HepG2 (cell line): Measurements from ENCODE around the gene DLX1. TPM values are rescaled to one million over a fixed set of nuclear protein-coding genes. Genes with fewer than 3 reads are reported as not detected.

Experiments used
- FOSL2 ChIP-seq: sonication (generic); formaldehyde crosslinking; IDR thresholded peaks from 2 replicates; pipeline ENCODE4 v1.4.0; 2020; ENCODE audit warnings: missing genetic modification reagents
- HNF1A ChIP-seq, 2 experiments: sonication (generic) in 1 of 2; formaldehyde crosslinking in 1 of 2; IDR thresholded peaks; 2 replicates each; pipeline versions ENCODE4 v1.4.0 to v1.6.1; 2016 to 2020; ENCODE audit warnings: borderline replicate concordance in 1 of 2, low read depth in 1 of 2, mild to moderate bottlenecking in 1 of 2, missing genetic modification reagents in 1 of 2
- KMT2B ChIP-seq: IDR thresholded peaks from 2 replicates; pipeline ENCODE4 v1.6.1; 2016; ENCODE audit warnings: missing genetic modification reagents, missing compliant biosample characterization
- LCORL ChIP-seq, 2 experiments: fragments of 450-650 bp in 1 of 2; sonication (generic) in 1 of 2; formaldehyde crosslinking in 1 of 2; IDR thresholded peaks; 2 replicates each; pipeline versions ENCODE4 v1.5.0 to v1.6.1; 2017 to 2020; ENCODE audit warnings: antibody characterized with exemption in 1 of 2, missing genetic modification reagents in 1 of 2
- NFATC3 ChIP-seq: sonication (generic); formaldehyde crosslinking; IDR thresholded peaks from 2 replicates; pipeline ENCODE4 v1.5.1; 2020; ENCODE audit warnings: mild to moderate bottlenecking, missing genetic modification reagents
- POLR2G ChIP-seq: fragments of 200-400 bp; formaldehyde crosslinking; IDR thresholded peaks from 2 replicates; pipeline ENCODE4 v1.6.1; 2018; ENCODE audit warnings: mild to moderate bottlenecking, low read depth, low read length, moderate library complexity
- SMYD3 ChIP-seq: sonication (generic); formaldehyde crosslinking; IDR thresholded peaks from 2 replicates; pipeline ENCODE4 v1.8.1; 2023; ENCODE audit warnings: mild to moderate bottlenecking, missing genetic modification reagents
- SUZ12 ChIP-seq: fragments of 150-350 bp; IDR thresholded peaks from 2 replicates; pipeline ENCODE4 v1.6.1; 2014; ENCODE audit warnings: low read depth, low read length
- YEATS4 ChIP-seq: sonication (generic); formaldehyde crosslinking; IDR thresholded peaks from 2 replicates; pipeline ENCODE4 v1.4.0; 2020; ENCODE audit warnings: missing genetic modification reagents, borderline replicate concordance
- ZNF674 ChIP-seq: sonication (generic); formaldehyde crosslinking; IDR thresholded peaks from 2 replicates; pipeline ENCODE4 v1.5.0; 2020; ENCODE audit warnings: low read depth, mild to moderate bottlenecking, missing genetic modification reagents
- ZNF839 ChIP-seq: sonication (generic); formaldehyde crosslinking; IDR thresholded peaks from 2 replicates; pipeline ENCODE4 v1.4.0; 2020; ENCODE audit warnings: missing genetic modification reagents, mild to moderate bottlenecking, borderline replicate concordance
- polyA plus RNA-seq, 8 experiments: library from polyadenylated mRNA; depleted of rRNA in 3 of 8; stranded (reverse) in 7 of 8; unstranded in 1 of 8; fragments of >200 nt; fragmentation: Illumina TruSeq in 4 of 8; extraction: Trizol in 4 of 8; gene quantifications; 2 replicates each; pipeline versions ENCODE4 v1.2.1 to v1.2.3, GENCODE V29; 2011 to 2016; ENCODE audit warnings: low read depth in 4 of 8, missing spikeins in 1 of 8, mixed read lengths in 1 of 8; ENCODE audit not compliant: insufficient read depth in 1 of 8
- total RNA-seq, 5 experiments: library from RNA; depleted of rRNA; stranded (reverse); fragments of >200 nt; fragmentation: Illumina TruSeq; extraction: Trizol; gene quantifications; 2 replicates each; pipeline ENCODE4 v1.2.3, GENCODE V29; 2016; ENCODE audit warnings: low read depth in 1 of 5
- TF ChIP-seq, protein P1 (sequence below): sonication (generic); formaldehyde crosslinking; IDR thresholded peaks from 2 replicates; pipeline ENCODE4 v1.4.0; 2020; ENCODE audit warnings: mild to moderate bottlenecking, missing genetic modification reagents
- TF ChIP-seq, protein P2 (sequence below): sonication (generic); formaldehyde crosslinking; IDR thresholded peaks from 2 replicates; pipeline ENCODE4 v1.5.0; 2020; ENCODE audit warnings: missing genetic modification reagents
- TF ChIP-seq, protein P3 (sequence below), 2 experiments: fragments of 450-650 bp in 1 of 2; sonication (generic) in 1 of 2; formaldehyde crosslinking; IDR thresholded peaks; 2 replicates each; pipeline versions ENCODE4 v1.5.0 to v1.8.0; 2020 to 2022; ENCODE audit warnings: mild to moderate bottlenecking in 1 of 2, missing genetic modification reagents in 1 of 2

DLX1 gene
- total and polyA plus RNA-seq, 2 of the 13 experiments (the other 11 are each of a cell fraction or from before 2014, with no cell fraction given) = 0.18 to 0.86 TPM

DNA sequence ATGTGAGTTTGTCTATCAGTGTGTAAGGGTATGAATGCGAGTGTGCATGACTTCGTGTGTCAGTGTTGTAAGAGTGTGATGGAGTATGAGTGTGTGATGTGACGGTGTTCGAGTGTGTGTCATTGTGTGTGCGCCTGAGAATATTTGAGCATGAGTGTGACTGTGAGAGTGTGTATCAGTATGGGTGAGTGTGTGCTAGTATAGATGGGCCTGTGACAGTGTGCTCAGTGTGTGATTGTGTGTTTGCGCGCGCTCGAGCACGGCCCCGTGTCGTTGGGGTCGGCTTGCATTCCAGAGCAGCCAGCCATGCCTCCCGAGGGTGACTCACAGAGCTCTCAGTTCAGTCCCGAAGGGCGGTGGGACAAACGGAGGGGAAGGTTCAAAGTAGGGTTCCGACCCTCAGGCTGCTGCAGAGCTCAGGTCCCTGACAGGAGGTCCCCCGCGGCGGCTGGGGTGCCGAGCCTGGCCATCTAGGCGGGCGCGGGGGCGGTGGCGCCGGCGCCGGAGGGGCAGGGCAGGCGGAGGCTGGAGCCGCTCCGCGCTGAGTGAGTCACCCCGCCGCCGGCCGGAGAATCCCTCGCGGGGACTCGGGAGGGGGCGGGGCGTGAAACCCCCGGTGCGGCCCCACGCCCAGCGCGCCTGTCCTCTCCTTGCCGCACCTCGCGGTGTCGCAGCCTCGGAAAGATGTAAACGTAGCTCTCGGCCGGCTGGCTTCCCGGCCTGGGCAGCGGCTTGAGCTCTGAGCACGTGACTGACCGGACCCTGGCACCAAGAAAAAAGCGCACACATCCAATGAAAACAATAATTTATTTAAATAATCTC, 13.6 kb downstream of the DLX1 start (continued):
- no peak for TF ChIP-seq KMT2B (CRISPR knock-in tag)
- TF ChIP-seq LCORL (IDR thresholded peaks at IDR 0.05) = 0 out of 2 replicates have a peak, but pooled peaks have one; percentile 9
- peak; percentile 41; the same call in 1 of the 2 replicates for TF ChIP-seq LCORL (CRISPR knock-in tag; IDR thresholded peaks at IDR 0.05)
- no peak for TF ChIP-seq HNF1A (IDR thresholded peaks at IDR 0.05; ENCODE audit: low read depth)
- TF ChIP-seq HNF1A (CRISPR knock-in tag; IDR thresholded peaks at IDR 0.05; ENCODE audit: borderline replicate concordance) = no peak
- no peak for TF ChIP-seq ZNF674 (CRISPR knock-in tag)
- TF ChIP-seq YEATS4 (CRISPR knock-in tag) = peak; percentile 43; the same call in 1 of the 2 replicates
- no peak for TF ChIP-seq SUZ12
- no peak for TF ChIP-seq POLR2G
- TF ChIP-seq, protein P1, sequence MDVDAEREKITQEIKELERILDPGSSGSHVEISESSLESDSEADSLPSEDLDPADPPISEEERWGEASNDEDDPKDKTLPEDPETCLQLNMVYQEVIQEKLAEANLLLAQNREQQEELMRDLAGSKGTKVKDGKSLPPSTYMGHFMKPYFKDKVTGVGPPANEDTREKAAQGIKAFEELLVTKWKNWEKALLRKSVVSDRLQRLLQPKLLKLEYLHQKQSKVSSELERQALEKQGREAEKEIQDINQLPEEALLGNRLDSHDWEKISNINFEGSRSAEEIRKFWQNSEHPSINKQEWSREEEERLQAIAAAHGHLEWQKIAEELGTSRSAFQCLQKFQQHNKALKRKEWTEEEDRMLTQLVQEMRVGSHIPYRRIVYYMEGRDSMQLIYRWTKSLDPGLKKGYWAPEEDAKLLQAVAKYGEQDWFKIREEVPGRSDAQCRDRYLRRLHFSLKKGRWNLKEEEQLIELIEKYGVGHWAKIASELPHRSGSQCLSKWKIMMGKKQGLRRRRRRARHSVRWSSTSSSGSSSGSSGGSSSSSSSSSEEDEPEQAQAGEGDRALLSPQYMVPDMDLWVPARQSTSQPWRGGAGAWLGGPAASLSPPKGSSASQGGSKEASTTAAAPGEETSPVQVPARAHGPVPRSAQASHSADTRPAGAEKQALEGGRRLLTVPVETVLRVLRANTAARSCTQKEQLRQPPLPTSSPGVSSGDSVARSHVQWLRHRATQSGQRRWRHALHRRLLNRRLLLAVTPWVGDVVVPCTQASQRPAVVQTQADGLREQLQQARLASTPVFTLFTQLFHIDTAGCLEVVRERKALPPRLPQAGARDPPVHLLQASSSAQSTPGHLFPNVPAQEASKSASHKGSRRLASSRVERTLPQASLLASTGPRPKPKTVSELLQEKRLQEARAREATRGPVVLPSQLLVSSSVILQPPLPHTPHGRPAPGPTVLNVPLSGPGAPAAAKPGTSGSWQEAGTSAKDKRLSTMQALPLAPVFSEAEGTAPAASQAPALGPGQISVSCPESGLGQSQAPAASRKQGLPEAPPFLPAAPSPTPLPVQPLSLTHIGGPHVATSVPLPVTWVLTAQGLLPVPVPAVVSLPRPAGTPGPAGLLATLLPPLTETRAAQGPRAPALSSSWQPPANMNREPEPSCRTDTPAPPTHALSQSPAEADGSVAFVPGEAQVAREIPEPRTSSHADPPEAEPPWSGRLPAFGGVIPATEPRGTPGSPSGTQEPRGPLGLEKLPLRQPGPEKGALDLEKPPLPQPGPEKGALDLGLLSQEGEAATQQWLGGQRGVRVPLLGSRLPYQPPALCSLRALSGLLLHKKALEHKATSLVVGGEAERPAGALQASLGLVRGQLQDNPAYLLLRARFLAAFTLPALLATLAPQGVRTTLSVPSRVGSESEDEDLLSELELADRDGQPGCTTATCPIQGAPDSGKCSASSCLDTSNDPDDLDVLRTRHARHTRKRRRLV = no peak
- peak; percentile 21; the same call in 1 of the 2 replicates for TF ChIP-seq ZNF839 (CRISPR knock-in tag)
- TF ChIP-seq FOSL2 (CRISPR knock-in tag) = peak; percentile 89
- no peak for TF ChIP-seq SMYD3
- TF ChIP-seq, protein P2, sequence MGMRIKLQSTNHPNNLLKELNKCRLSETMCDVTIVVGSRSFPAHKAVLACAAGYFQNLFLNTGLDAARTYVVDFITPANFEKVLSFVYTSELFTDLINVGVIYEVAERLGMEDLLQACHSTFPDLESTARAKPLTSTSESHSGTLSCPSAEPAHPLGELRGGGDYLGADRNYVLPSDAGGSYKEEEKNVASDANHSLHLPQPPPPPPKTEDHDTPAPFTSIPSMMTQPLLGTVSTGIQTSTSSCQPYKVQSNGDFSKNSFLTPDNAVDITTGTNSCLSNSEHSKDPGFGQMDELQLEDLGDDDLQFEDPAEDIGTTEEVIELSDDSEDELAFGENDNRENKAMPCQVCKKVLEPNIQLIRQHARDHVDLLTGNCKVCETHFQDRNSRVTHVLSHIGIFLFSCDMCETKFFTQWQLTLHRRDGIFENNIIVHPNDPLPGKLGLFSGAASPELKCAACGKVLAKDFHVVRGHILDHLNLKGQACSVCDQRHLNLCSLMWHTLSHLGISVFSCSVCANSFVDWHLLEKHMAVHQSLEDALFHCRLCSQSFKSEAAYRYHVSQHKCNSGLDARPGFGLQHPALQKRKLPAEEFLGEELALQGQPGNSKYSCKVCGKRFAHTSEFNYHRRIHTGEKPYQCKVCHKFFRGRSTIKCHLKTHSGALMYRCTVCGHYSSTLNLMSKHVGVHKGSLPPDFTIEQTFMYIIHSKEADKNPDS (CRISPR knock-in tag) = no peak
- TF ChIP-seq NFATC3 = no peak
- TF ChIP-seq, protein P3, sequence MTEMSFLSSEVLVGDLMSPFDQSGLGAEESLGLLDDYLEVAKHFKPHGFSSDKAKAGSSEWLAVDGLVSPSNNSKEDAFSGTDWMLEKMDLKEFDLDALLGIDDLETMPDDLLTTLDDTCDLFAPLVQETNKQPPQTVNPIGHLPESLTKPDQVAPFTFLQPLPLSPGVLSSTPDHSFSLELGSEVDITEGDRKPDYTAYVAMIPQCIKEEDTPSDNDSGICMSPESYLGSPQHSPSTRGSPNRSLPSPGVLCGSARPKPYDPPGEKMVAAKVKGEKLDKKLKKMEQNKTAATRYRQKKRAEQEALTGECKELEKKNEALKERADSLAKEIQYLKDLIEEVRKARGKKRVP (CRISPR knock-in tag; IDR thresholded peaks at IDR 0.05) = 0 out of 4 replicates have a peak, but pooled peaks of 1 of the 2 experiments have one; percentile 18
